Prostate gland (tissue), 2 donors: ENCODE results near the gene VAMP7. TPM values are rescaled to one million over a fixed set of nuclear protein-coding genes. Genes with fewer than 3 reads are reported as not detected.
"Not testable (repeated sequence)": the region's sequence is repeated elsewhere in the genome, so short reads cannot be mapped to it uniquely, and the experiment has no call there.

Source experiments
- DNase-seq: peaks from one replicate; pipeline ENCODE4 v3.0.0-alpha.2; 2019; ENCODE audit warnings: low spot score
- H3K27ac ChIP-seq, 2 donors: fragments of 200-600 bp; sonication (generic); 2 replicates each; pipeline ENCODE4 v1.5.1; 2017 to 2019
- H3K27me3 ChIP-seq: fragments of 200-600 bp; sonication (generic); replicated peaks from 2 replicates; pipeline ENCODE4 v1.5.1; 2019; ENCODE audit not compliant: insufficient read depth
- H3K36me3 ChIP-seq, 2 donors: fragments of 200-600 bp; sonication (generic); 1 replicate in 1 of 2; 2 replicates in 1 of 2; pipeline versions ENCODE4 v1.5.1 to v1.8.1; 2017 to 2019
- H3K4me1 ChIP-seq: fragments of 200-600 bp; sonication (generic); replicated peaks from 2 replicates; pipeline ENCODE4 v1.5.1; 2019
- H3K4me3 ChIP-seq, 2 donors: fragments of 200-600 bp; sonication (generic); 2 replicates each; pipeline ENCODE4 v1.5.1; 2017 to 2019
- H3K9me3 ChIP-seq: fragments of 200-600 bp; sonication (generic); 2 replicates; pipeline ENCODE4 v1.5.1; 2017
- POLR2A ChIP-seq: fragments of 450-650 bp; IDR thresholded peaks from one replicate; pipeline ENCODE4 v1.6.1; 2016; ENCODE audit warnings: antibody characterized with exemption, mild to moderate bottlenecking
- POLR2AphosphoS5 ChIP-seq: sonication (generic); formaldehyde crosslinking; IDR thresholded peaks from one replicate; pipeline ENCODE4 v1.6.1; 2017; ENCODE audit warnings: antibody characterized with exemption
- WGBS: methylation state at CpG from one replicate; pipeline ENCODE4 v1.1.5; 2018; 5-methylcytosine and 5-hydroxymethylcytosine counted together
- intact Hi-C: fragments of 100-400 bp; cut with DNase I; formaldehyde crosslinking; loops from one replicate; pipeline ENCODE4 v1.14.2; 2022
- small RNA-seq, 2 donors: library from RNA; depleted of rRNA; stranded (forward); fragments of <200 nt; gene quantifications; one replicate each; pipeline ENCODE3, GENCODE V24; 2016
- total RNA-seq, 2 donors: library from RNA; depleted of rRNA; stranded (reverse); fragments of >200 nt; gene quantifications; one replicate each; pipeline ENCODE4 v1.1.0, GENCODE V29; 2016
- TF ChIP-seq, protein P1 (sequence below), 4 experiments: fragments of 200-600 bp in 2 of 4; fragments of 450-650 bp in 2 of 4; sonication (generic) in 2 of 4; IDR thresholded peaks; 1 replicate in 3 of 4; 2 replicates in 1 of 4; pipeline ENCODE4 v1.5.1; 2016 to 2019; ENCODE audit warnings: antibody characterized with exemption in 4 of 4, mild to moderate bottlenecking in 2 of 4, moderate library complexity in 2 of 4

VAMP7 gene
- total RNA-seq, 2 donors from 2014 or later, result 31.6 to 37.5 TPM

DNA sequence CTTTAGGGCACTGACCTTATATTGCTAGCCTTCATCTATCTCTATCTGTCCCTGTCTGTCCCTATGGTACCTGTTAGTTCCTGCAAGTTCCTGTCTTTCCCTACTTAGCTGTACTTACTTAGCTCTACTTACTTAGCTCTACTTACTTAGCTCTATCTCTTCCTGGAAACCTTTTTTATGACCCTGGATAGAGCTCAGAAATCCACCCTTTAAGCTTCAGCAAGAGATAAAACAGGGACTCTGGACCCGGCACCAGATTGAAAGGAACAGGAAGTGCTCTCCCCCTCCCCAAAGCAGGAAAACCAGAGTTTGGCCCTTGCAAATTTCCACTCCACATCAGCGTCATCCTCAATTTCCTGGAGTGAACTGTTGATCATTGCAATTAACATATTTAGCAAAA, 104.1 kb downstream of the VAMP7 start:
- Histone ChIP-seq H3K27ac (no peak overlapping the region), H3K4me1 (no peaks in the 10 kb centered on the region), H3K9me3 (no peaks in the 10 kb centered on the region), H3K27me3 (no peaks in the 10 kb centered on the region), H3K4me3 (no peak overlapping the region), H3K36me3 (no peaks in the 10 kb centered on the region)
- WGBS, result 64% methylated on average over 2 of the region's 2 CpGs
- TF ChIP-seq, protein P1, sequence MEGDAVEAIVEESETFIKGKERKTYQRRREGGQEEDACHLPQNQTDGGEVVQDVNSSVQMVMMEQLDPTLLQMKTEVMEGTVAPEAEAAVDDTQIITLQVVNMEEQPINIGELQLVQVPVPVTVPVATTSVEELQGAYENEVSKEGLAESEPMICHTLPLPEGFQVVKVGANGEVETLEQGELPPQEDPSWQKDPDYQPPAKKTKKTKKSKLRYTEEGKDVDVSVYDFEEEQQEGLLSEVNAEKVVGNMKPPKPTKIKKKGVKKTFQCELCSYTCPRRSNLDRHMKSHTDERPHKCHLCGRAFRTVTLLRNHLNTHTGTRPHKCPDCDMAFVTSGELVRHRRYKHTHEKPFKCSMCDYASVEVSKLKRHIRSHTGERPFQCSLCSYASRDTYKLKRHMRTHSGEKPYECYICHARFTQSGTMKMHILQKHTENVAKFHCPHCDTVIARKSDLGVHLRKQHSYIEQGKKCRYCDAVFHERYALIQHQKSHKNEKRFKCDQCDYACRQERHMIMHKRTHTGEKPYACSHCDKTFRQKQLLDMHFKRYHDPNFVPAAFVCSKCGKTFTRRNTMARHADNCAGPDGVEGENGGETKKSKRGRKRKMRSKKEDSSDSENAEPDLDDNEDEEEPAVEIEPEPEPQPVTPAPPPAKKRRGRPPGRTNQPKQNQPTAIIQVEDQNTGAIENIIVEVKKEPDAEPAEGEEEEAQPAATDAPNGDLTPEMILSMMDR (IDR thresholded peaks at IDR 0.05), result no peak
- TF ChIP-seq POLR2AphosphoS5 (no peak), POLR2A (no peak)
- DNase-seq, result no peak
- intact Hi-C loops, result no loop called here

DNA sequence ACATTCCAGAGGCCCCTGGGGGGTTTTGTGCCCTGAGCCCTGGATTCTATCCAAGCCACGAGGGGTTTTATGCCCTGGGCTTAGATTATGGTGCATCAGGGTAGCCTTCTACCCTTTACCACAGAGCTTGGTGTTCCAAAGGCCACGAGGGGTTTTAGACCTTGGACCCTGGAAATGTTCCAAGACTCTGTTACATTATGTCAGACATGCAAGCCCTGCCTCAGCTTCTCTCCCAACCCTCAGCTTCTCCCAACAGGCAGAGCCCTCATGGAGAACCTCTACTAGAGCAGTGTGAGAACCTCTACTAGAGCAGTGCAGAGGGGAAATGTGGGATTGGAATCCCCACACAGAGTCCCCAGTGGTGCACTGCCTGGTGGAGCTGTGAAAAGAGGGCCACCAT, 105.8 kb downstream of the VAMP7 start:
- H3K36me3 ChIP-seq, H3K9me3 ChIP-seq, H3K4me3 ChIP-seq, H3K27ac ChIP-seq, intact Hi-C loops, H3K4me1 ChIP-seq, DNase-seq, H3K27me3 ChIP-seq: not testable (repeated sequence)
- WGBS, result 23% methylated on average over 2 of the region's 2 CpGs

DNA sequence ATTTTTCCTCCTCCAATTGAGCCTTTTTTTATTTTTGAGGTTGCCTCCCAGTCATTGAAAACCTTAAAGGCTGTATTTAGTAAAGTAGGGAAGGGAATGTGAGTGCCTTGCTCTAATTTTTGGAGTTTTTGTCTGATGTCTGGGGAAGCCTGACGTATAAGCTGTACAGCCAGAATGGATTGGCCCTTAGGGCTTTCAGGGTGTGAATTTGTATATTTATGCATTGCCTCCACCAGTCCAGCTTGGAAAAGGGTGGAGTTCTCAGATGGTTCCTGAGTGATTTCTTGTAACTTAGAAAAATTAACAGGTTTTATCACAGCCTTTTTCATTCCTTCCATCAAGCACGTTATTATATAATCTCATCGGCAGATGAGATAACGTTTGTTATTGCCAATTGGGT, 107.7 kb downstream of the VAMP7 start:
- H3K27ac ChIP-seq, result no peak overlapping the region
- DNase-seq, result no peak
- H3K36me3 ChIP-seq, result no peaks in the 10 kb centered on the region
- no peaks in the 10 kb centered on the region for H3K27me3 ChIP-seq
- H3K9me3 ChIP-seq, result no peaks in the 10 kb centered on the region
- 69% methylated on average over 4 of the region's 4 CpGs for WGBS
- no peaks in the 10 kb centered on the region for H3K4me1 ChIP-seq
- no peak for TF ChIP-seq POLR2AphosphoS5
- TF ChIP-seq, protein P1 (IDR thresholded peaks at IDR 0.05), result no peak
- no peak for TF ChIP-seq POLR2A
- intact Hi-C loops, result no loop called here
- H3K4me3 ChIP-seq, result no peak overlapping the region

Small RNAs within 50 kb of the gene (small RNA-seq; reads per million reads assigned to genes)
- gene DPH3P2, result 0 reads per million in 2 donors

Other genes starting within 250 kb of the VAMP7 start
- under 1 TPM in 1 of 2 donors, not detected in 1; 0.23 TPM for gene IL9R, start 116.4 kb downstream of the VAMP7 start, total RNA-seq